ENCODE data around the gene SRSF1. TPM values are rescaled to one million over a fixed set of nuclear protein-coding genes. Genes with fewer than 3 reads are reported as not detected.

Gene SRSF1
- total RNA-seq, 2 donors from 2014 or later = 136 to 151 TPM

GRCh38 chr17:58005728-58006559, 1.1 kb downstream of the SRSF1 start:
- Histone ChIP-seq H3K4me3 (peak overlapping the region; percentile 82 to 98), H3K9me3 (no peaks in the 10 kb centered on the region), H3K27me3 (replicated peaks; ENCODE audit: insufficient read depth) (no peaks in the 10 kb centered on the region), H3K27ac (peak overlapping the region; percentile 99), H3K4me1 (replicated peaks) (peaks cover 25% of the 10 kb centered on the region), H3K36me3 (peaks cover 3 to 8% of the 10 kb centered on the region in 2 donors)
- DNase-seq (ENCODE audit: low spot score) = peak; percentile 40
- 2% methylated on average over 36 of the region's 36 CpGs for WGBS
- intact Hi-C loops (cut with DNase I) = loop anchor here (2.0 to 10.0 kb wide), 3 partner anchors 79 to 881 kb away; no protein-coding TSS in a partner anchor
- TF ChIP-seq POLR2A (IDR thresholded peaks at IDR 0.05) = no peak
- peak; percentile 61 for TF ChIP-seq POLR2AphosphoS5 (IDR thresholded peaks at IDR 0.05)

GRCh38 chr17:58005031-58005727, 1.9 kb downstream of the SRSF1 start:
- intact Hi-C loops (cut with DNase I) = loop anchor here (10.0 kb wide), 2 partner anchors 110 to 880 kb away; no protein-coding TSS in a partner anchor
- peak overlapping the region; percentile 99 for H3K27ac ChIP-seq
- H3K9me3 ChIP-seq = no peaks in the 10 kb centered on the region
- WGBS = 35% methylated on average over 12 of the region's 12 CpGs
- H3K4me1 ChIP-seq (replicated peaks) = peaks cover 25% of the 10 kb centered on the region
- no peak for TF ChIP-seq POLR2AphosphoS5 (IDR thresholded peaks at IDR 0.05)
- TF ChIP-seq POLR2A (IDR thresholded peaks at IDR 0.05) = no peak
- no peak for TF ChIP-seq CTCF (IDR thresholded peaks at IDR 0.05)
- H3K36me3 ChIP-seq = peaks cover 3 to 8% of the 10 kb centered on the region in 2 donors
- DNase-seq (ENCODE audit: low spot score) = no peak
- H3K27me3 ChIP-seq (replicated peaks; ENCODE audit: insufficient read depth) = no peaks in the 10 kb centered on the region
- peak overlapping the region; percentile 82 to 98 for H3K4me3 ChIP-seq

GRCh38 chr17:58004060-58004459, 3.0 kb downstream of the SRSF1 start:
- no peak overlapping the region for H3K27ac ChIP-seq
- no peak for DNase-seq (ENCODE audit: low spot score)
- no peaks in the 10 kb centered on the region for H3K27me3 ChIP-seq (replicated peaks; ENCODE audit: insufficient read depth)
- TF ChIP-seq POLR2AphosphoS5 (IDR thresholded peaks at IDR 0.05) = no peak
- peaks cover 25% of the 10 kb centered on the region for H3K4me1 ChIP-seq (replicated peaks)
- no peaks in the 10 kb centered on the region for H3K9me3 ChIP-seq
- H3K4me3 ChIP-seq = no peak overlapping the region
- peaks cover 3 to 8% of the 10 kb centered on the region in 2 donors for H3K36me3 ChIP-seq
- 62% methylated on average over 3 of the region's 3 CpGs for WGBS
- intact Hi-C loops (cut with DNase I) = loop anchor here (10.0 kb wide), 2 partner anchors 111 to 879 kb away; no protein-coding TSS in a partner anchor

- 83% methylated on average over 2 of the region's 2 CpGs for WGBS
- Histone ChIP-seq H3K36me3 (peaks cover 3 to 8% of the 10 kb centered on the region in 2 donors), H3K27ac (no peak overlapping the region), H3K27me3 (replicated peaks; ENCODE audit: insufficient read depth) (no peaks in the 10 kb centered on the region), H3K4me3 (no peak overlapping the region), H3K9me3 (no peaks in the 10 kb centered on the region), H3K4me1 (replicated peaks) (peaks cover 25% of the 10 kb centered on the region)
- no peak for TF ChIP-seq POLR2AphosphoS5 (IDR thresholded peaks at IDR 0.05)
- TF ChIP-seq POLR2A (IDR thresholded peaks at IDR 0.05) = no peak
- TF ChIP-seq CTCF (IDR thresholded peaks at IDR 0.05) = no peak
- intact Hi-C loops (cut with DNase I) = loop anchor here (10.0 kb wide), 2 partner anchors 112 to 878 kb away; no protein-coding TSS in a partner anchor
- DNase-seq (ENCODE audit: low spot score) = no peak
These were observed 4.1 kb downstream of the SRSF1 start for GRCh38 chr17:58002973-58003372.

- no peaks in the 10 kb centered on the region for H3K9me3 ChIP-seq
- no peak for TF ChIP-seq CTCF (IDR thresholded peaks at IDR 0.05)
- no peak for TF ChIP-seq POLR2A (IDR thresholded peaks at IDR 0.05)
- TF ChIP-seq POLR2AphosphoS5 (IDR thresholded peaks at IDR 0.05) = no peak
- peaks cover 25% of the 10 kb centered on the region for H3K4me1 ChIP-seq (replicated peaks)
- H3K27ac ChIP-seq = no peak overlapping the region
- intact Hi-C loops (cut with DNase I) = loop anchor here (10.0 kb wide), 2 partner anchors 112 to 878 kb away; no protein-coding TSS in a partner anchor
- no peaks in the 10 kb centered on the region for H3K27me3 ChIP-seq (replicated peaks; ENCODE audit: insufficient read depth)
- WGBS = 62% methylated on average over 4 of the region's 4 CpGs
- no peak overlapping the region for H3K4me3 ChIP-seq
- no peak for DNase-seq (ENCODE audit: low spot score)
- peaks cover 3 to 8% of the 10 kb centered on the region in 2 donors for H3K36me3 ChIP-seq
These were observed 4.7 kb downstream of the SRSF1 start for GRCh38 chr17:58002154-58002948.

All from prostate gland (tissue), 2 donors.